Right lobe of liver (tissue), 4 donors: ENCODE measurements around the gene PDK2.

Source experiments
- POLR2A ChIP-seq: fragments of 450-650 bp; IDR thresholded peaks from one replicate; pipeline ENCODE4 v1.6.1; 2017; ENCODE audit warnings: antibody characterized with exemption, mild to moderate bottlenecking
- TF ChIP-seq, protein P1 (sequence below), 4 donors: fragments of 200-600 bp in 3 of 4; fragments of 450-650 bp in 1 of 4; IDR thresholded peaks; one replicate each; pipeline versions ENCODE4 v1.5.1 to v1.8.0; 2016 to 2022; ENCODE audit warnings: antibody characterized with exemption in 4 of 4, mild to moderate bottlenecking in 2 of 4
- donor health status: DM: no; HTN: no; CAD: no.
- donor health status: DM: no; HTN: no; CAD: no.
- donor health status: DM: no; HTN: yes; CAD: no.

DNA sequence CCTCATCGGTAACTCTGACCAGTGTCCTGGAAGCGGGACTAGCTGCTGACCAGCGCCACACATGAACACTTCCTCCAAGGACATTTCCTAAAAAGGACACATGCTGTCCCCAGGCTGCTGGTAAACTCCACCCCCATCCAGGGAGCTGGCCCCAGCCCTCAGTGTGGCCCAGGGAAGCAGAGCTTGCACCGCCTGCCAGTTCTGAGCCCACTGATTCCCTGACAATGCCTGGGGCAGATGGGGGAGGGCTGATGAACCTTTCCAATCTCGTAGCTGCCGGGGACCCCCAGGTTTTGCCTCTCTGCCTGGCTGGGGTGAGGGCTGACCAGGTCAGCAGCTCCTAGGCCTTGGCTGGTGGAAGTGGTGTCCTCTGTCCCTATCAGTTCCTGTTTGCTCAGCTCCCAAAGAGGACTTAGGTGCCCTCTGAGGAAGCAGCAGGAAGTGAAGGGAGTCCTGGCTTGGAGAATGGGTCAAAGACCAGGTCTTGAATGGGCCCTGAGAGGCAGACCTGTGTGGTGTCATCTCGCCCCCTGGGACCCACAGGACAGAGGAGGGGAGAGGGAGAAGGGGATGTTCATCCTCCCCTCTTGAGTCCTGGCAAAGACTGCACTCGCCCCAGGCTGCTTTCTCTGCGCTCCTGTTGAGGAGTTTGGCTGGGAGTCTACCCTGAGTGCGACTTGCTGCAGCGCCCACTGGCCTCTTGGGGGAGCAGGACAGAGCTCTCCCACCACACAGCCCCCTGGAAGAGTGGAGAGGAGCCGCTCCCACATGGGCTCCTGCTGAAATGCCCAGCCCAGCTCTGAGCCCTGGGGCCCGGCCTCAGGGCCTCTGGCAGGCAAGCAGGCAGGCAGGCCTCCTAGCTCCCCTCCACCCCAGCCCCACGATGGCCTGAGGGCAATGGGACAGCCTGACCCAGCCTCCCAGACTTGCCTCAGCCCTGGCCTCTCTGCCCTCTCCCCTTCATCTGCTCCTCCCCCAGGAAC is 16.8 kb downstream of the PDK2 start:
- no peak for TF ChIP-seq POLR2A
- TF ChIP-seq, protein P1, sequence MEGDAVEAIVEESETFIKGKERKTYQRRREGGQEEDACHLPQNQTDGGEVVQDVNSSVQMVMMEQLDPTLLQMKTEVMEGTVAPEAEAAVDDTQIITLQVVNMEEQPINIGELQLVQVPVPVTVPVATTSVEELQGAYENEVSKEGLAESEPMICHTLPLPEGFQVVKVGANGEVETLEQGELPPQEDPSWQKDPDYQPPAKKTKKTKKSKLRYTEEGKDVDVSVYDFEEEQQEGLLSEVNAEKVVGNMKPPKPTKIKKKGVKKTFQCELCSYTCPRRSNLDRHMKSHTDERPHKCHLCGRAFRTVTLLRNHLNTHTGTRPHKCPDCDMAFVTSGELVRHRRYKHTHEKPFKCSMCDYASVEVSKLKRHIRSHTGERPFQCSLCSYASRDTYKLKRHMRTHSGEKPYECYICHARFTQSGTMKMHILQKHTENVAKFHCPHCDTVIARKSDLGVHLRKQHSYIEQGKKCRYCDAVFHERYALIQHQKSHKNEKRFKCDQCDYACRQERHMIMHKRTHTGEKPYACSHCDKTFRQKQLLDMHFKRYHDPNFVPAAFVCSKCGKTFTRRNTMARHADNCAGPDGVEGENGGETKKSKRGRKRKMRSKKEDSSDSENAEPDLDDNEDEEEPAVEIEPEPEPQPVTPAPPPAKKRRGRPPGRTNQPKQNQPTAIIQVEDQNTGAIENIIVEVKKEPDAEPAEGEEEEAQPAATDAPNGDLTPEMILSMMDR (IDR thresholded peaks at IDR 0.05) = no peak
